GM23338 (cell line): Measurements from ENCODE around the gene MARCHF10. TPM values are rescaled to one million over a fixed set of nuclear protein-coding genes. Genes with fewer than 3 reads are reported as not detected.

Experiments
- ATAC-seq: fragments of 200-7000 bp; cut with Tn5 transposase; 3 replicates; pipeline ENCODE4 v1.9.1; 2020
- DNase-seq: peaks from one replicate; pipeline ENCODE4 v3.0.0-alpha.2; 2015; ENCODE audit warnings: low spot score
- H2AFZ ChIP-seq: fragments of 200-600 bp; sonication (generic); 2 replicates; pipeline ENCODE4 v1.8.0; 2016; ENCODE audit warnings: antibody characterized with exemption, mild to moderate bottlenecking, moderate library complexity
- H3F3A ChIP-seq: fragments of 200-600 bp; sonication (generic); replicated peaks from 2 replicates; pipeline ENCODE4 v1.8.0; 2017; ENCODE audit warnings: antibody characterized with exemption, mixed run types, low read depth
- H3K27ac ChIP-seq: fragments of 200-600 bp; sonication (generic); 2 replicates; pipeline ENCODE4 v1.6.1; 2016; ENCODE audit warnings: low read depth
- H3K27me3 ChIP-seq: fragments of 200-600 bp; sonication (generic); 2 replicates; pipeline ENCODE4 v1.8.0; 2016; ENCODE audit warnings: mild to moderate bottlenecking, mixed run types, moderate library complexity; ENCODE audit not compliant: insufficient read depth
- H3K36me3 ChIP-seq: fragments of 200-600 bp; sonication (generic); 2 replicates; pipeline ENCODE4 v1.8.0; 2016; ENCODE audit warnings: mild to moderate bottlenecking; ENCODE audit not compliant: insufficient read depth
- H3K4me1 ChIP-seq: fragments of 200-600 bp; sonication (generic); 2 replicates; pipeline ENCODE4 v1.8.0; 2016; ENCODE audit warnings: mild to moderate bottlenecking, moderate library complexity; ENCODE audit not compliant: insufficient read depth
- H3K4me2 ChIP-seq: fragments of 200-600 bp; sonication (generic); 2 replicates; pipeline ENCODE4 v1.7.1; 2017; ENCODE audit warnings: mixed run types
- H3K4me3 ChIP-seq: fragments of 200-600 bp; sonication (generic); 2 replicates; pipeline ENCODE4 v1.6.1; 2016; ENCODE audit warnings: mixed run types
- H3K79me2 ChIP-seq: fragments of 200-600 bp; sonication (generic); replicated peaks from 2 replicates; pipeline ENCODE4 v1.8.0; 2017; ENCODE audit warnings: mild to moderate bottlenecking; ENCODE audit not compliant: insufficient read depth
- H3K9me2 ChIP-seq: fragments of 200-600 bp; sonication (generic); 2 replicates; pipeline ENCODE4 v1.8.0; 2017; ENCODE audit not compliant: insufficient read depth
- H4K20me1 ChIP-seq: fragments of 200-600 bp; sonication (generic); replicated peaks from 2 replicates; pipeline ENCODE4 v1.8.0; 2017; ENCODE audit warnings: mild to moderate bottlenecking; ENCODE audit not compliant: insufficient read depth
- H3K27ac Mint-ChIP-seq: 2 replicates; pipeline ENCODE4 v1.8.0; 2020; ENCODE audit warnings: inconsistent platforms, mild to moderate bottlenecking, moderate library complexity, mixed read lengths
- H3K27me3 Mint-ChIP-seq: 3 replicates; pipeline ENCODE4 v1.8.0; 2022; ENCODE audit warnings: low read depth, mild to moderate bottlenecking, moderate library complexity, mixed read lengths, inconsistent platforms; ENCODE audit not compliant: insufficient read depth, poor library complexity
- H3K36me3 Mint-ChIP-seq: 3 replicates; pipeline ENCODE4 v1.8.0; 2021; ENCODE audit warnings: low read depth, mild to moderate bottlenecking, inconsistent platforms, moderate library complexity, mixed read lengths
- H3K4me1 Mint-ChIP-seq: 3 replicates; pipeline ENCODE4 v1.8.0; 2020; ENCODE audit warnings: mild to moderate bottlenecking, inconsistent platforms, mixed read lengths
- H3K4me3 Mint-ChIP-seq: 3 replicates; pipeline ENCODE4 v1.8.0; 2021; ENCODE audit warnings: moderate library complexity, mild to moderate bottlenecking, inconsistent platforms, mixed read lengths
- H3K9me3 Mint-ChIP-seq: 3 replicates; pipeline ENCODE4 v1.8.0; 2020; ENCODE audit warnings: moderate library complexity, mild to moderate bottlenecking, inconsistent platforms, mixed read lengths
- CREB1 ChIP-seq: fragments of 250-450 bp; sonication (Bioruptor Pico); IDR thresholded peaks from 2 replicates; pipeline ENCODE4 v1.5.0; 2020; ENCODE audit warnings: low read depth, mild to moderate bottlenecking, moderate library complexity
- ETS1 ChIP-seq: IDR thresholded peaks from 2 replicates; pipeline ENCODE4 v1.6.1; 2016; ENCODE audit warnings: antibody characterized with exemption
- JUNB ChIP-seq: IDR thresholded peaks from one replicate; pipeline ENCODE4 v1.6.1; 2016; ENCODE audit warnings: antibody characterized with exemption; ENCODE audit not compliant: unreplicated experiment
- NANOG ChIP-seq: IDR thresholded peaks from 2 replicates; pipeline ENCODE4 v1.6.1; 2016; ENCODE audit warnings: antibody characterized with exemption, borderline replicate concordance
- POLR2AphosphoS5 ChIP-seq: IDR thresholded peaks from 2 replicates; pipeline ENCODE4 v1.6.1; 2016; ENCODE audit warnings: antibody characterized with exemption, low read depth
- STAT1 ChIP-seq: IDR thresholded peaks from one replicate; pipeline ENCODE4 v1.6.1; 2016; ENCODE audit warnings: antibody characterized with exemption; ENCODE audit not compliant: unreplicated experiment
- ZNF114 ChIP-seq: fragments of 250-450 bp; sonication (Bioruptor Pico); IDR thresholded peaks from 2 replicates; pipeline ENCODE4 v1.5.0; 2020; ENCODE audit warnings: mild to moderate bottlenecking, moderate library complexity
- ZNF331 ChIP-seq: fragments of 250-450 bp; sonication (Bioruptor Pico); IDR thresholded peaks from 2 replicates; pipeline ENCODE4 v1.5.0; 2020; ENCODE audit warnings: low read depth, mild to moderate bottlenecking, moderate library complexity
- ZNF462 ChIP-seq: fragments of 250-450 bp; sonication (Bioruptor Pico); IDR thresholded peaks from 2 replicates; pipeline ENCODE4 v1.5.0; 2020; ENCODE audit warnings: mild to moderate bottlenecking, moderate library complexity
- polyA plus RNA-seq: library from polyadenylated mRNA; unstranded; fragments of >200 nt; fragmentation: Nextera tagmentation; extraction: Ambion mirVana; gene quantifications from 2 replicates; pipeline ENCODE4 v1.2.1, GENCODE V29; 2016
- total RNA-seq: library from RNA; depleted of rRNA; stranded (reverse); fragments of >200 nt; shearing (Covaris generic); gene quantifications from 2 replicates; pipeline ENCODE4 v1.2.3, GENCODE V29; 2014

MARCHF10 gene
- total and polyA plus RNA-seq, 2 experiments from 2014 or later = 0.50 TPM; not detected in 1

- H3K4me2 ChIP-seq = no peak overlapping the region
- H3K9me3 Mint-ChIP-seq = no peaks in the 10 kb centered on the region
- H3K4me1 Mint-ChIP-seq = 0 out of 3 replicates have a peak, but pooled peaks cover 3% of the 10 kb centered on the region
- H4K20me1 ChIP-seq = no peaks in the 10 kb centered on the region
- H3K9me2 ChIP-seq = no peaks in the 10 kb centered on the region
- H3K27me3 Mint-ChIP-seq = peaks cover 7% of the 10 kb centered on the region
- no peaks in the 10 kb centered on the region for H3K36me3 ChIP-seq
- no peak overlapping the region for H3K4me3 ChIP-seq
- TF ChIP-seq CREB1 (CRISPR knock-in tag) = no peak
- no peak for TF ChIP-seq ZNF114 (CRISPR knock-in tag)
- no peak overlapping the region for H3K27ac Mint-ChIP-seq
- ATAC-seq (no peak), DNase-seq (no peak)
- no peaks in the 10 kb centered on the region for H3K4me1 ChIP-seq
- H3K27ac ChIP-seq = no peak overlapping the region
- no peaks in the 10 kb centered on the region for H3K79me2 ChIP-seq
- H3F3A ChIP-seq = no peaks in the 10 kb centered on the region
- no peak overlapping the region for H3K4me3 Mint-ChIP-seq
- no peaks in the 10 kb centered on the region; the same call in 2 of the 3 replicates for H3K36me3 Mint-ChIP-seq
- no peaks in the 10 kb centered on the region for H3K27me3 ChIP-seq
- H2AFZ ChIP-seq = no peak overlapping the region
These were observed 133.3 kb downstream of the MARCHF10 start for GRCh38 chr17:62674841-62675240.

- Histone ChIP-seq H2AFZ (no peak overlapping the region), H4K20me1 (no peaks in the 10 kb centered on the region), H3K36me3 (no peaks in the 10 kb centered on the region), H3K27me3 (no peaks in the 10 kb centered on the region), H3K4me3 (no peak overlapping the region), H3K4me2 (no peak overlapping the region), H3K79me2 (no peaks in the 10 kb centered on the region), H3K9me2 (no peaks in the 10 kb centered on the region), H3F3A (no peaks in the 10 kb centered on the region), H3K4me1 (no peaks in the 10 kb centered on the region), H3K27ac (no peak overlapping the region)
- Mint-ChIP-seq H3K27me3 (peaks cover 7% of the 10 kb centered on the region), H3K4me1 (0 out of 3 replicates have a peak, but pooled peaks cover 3% of the 10 kb centered on the region), H3K27ac (no peak overlapping the region), H3K36me3 (no peaks in the 10 kb centered on the region; the same call in 2 of the 3 replicates), H3K4me3 (no peak overlapping the region), H3K9me3 (no peaks in the 10 kb centered on the region)
- ATAC-seq (no peak), DNase-seq (no peak)
- no peak for TF ChIP-seq ZNF331 (CRISPR knock-in tag)
- TF ChIP-seq POLR2AphosphoS5 = no peak
These were observed 133.8 kb downstream of the MARCHF10 start for GRCh38 chr17:62674363-62674739.

- no peak for DNase-seq
- Histone ChIP-seq H3F3A (no peaks in the 10 kb centered on the region), H3K9me2 (no peaks in the 10 kb centered on the region), H3K4me2 (no peak overlapping the region), H4K20me1 (no peaks in the 10 kb centered on the region), H3K27me3 (no peaks in the 10 kb centered on the region), H3K36me3 (no peaks in the 10 kb centered on the region), H3K4me1 (no peaks in the 10 kb centered on the region), H3K79me2 (no peaks in the 10 kb centered on the region), H3K4me3 (no peak overlapping the region), H2AFZ (no peak overlapping the region), H3K27ac (no peak overlapping the region)
- Mint-ChIP-seq H3K9me3 (no peaks in the 10 kb centered on the region), H3K27me3 (peaks cover 7% of the 10 kb centered on the region), H3K4me1 (no peaks in the 10 kb centered on the region; the same call in 2 of the 3 replicates), H3K27ac (no peak overlapping the region), H3K36me3 (no peaks in the 10 kb centered on the region; the same call in 2 of the 3 replicates), H3K4me3 (no peak overlapping the region)
- no peak for ATAC-seq
- no peak for TF ChIP-seq STAT1
- no peak for TF ChIP-seq ETS1
- TF ChIP-seq NANOG = no peak
- no peak for TF ChIP-seq ZNF114 (CRISPR knock-in tag)
- TF ChIP-seq ZNF462 (CRISPR knock-in tag) = no peak
- TF ChIP-seq CREB1 (CRISPR knock-in tag) = no peak
- no peak for TF ChIP-seq POLR2AphosphoS5
- no peak for TF ChIP-seq JUNB
These were observed 134.3 kb downstream of the MARCHF10 start for GRCh38 chr17:62673614-62674362.
